ENCODE data around the gene DMWD. TPM values are rescaled to one million over a fixed set of nuclear protein-coding genes. Genes with fewer than 3 reads are reported as not detected.
"Not testable (repeated sequence)": the region's sequence is repeated elsewhere in the genome, so short reads cannot be mapped to it uniquely, and the experiment has no call there.

The DMWD gene
- total RNA-seq, 1 donor from 2014 or later = 41.0 TPM

DNA sequence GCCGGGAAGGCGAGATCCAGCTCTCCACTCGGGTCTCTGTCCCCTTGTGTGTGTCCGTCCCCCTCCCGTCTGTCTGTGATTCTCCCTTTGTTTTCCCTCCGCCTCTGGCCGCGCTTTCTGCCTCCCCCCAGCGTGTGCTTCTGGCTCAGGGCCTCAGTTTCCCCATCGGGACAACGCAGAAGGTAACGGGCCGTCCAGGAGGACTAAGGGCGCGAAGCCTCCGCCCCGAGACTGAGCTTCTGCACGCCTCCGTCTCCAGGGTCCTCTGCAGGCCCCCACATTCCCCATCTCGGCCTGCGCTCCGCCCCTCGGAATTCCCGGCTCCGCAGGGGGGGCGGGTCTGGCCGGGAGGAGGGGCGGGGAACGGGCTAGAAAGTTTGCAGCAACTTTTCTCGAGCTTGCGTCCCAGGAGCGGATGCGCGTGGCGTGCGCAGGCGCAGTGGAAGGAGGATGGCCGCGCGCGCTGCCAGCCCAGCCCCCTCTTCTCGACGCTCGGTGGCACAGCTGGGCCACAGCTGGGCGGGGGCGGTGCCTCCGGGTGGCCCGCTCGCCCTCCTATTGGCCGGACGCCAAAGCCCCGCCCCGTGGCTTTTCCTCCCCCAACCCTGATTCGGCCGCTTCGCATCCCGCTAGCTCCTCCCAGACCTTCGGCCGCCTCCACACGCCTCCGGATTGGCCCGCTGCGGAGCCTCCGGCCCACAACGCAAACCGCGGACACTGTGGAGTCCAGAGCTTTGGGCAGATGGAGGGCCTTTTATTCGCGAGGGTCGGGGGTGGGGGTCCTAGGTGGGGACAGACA is 23.5 kb downstream of the DMWD start, which contains the start of gene SIX5:
TSS of gene SIX5 (minus strand) at position 269 of the 799 bp plus-strand sequence. CDS start 408 bp downstream, outside the sequence.
- DNase-seq = peak; percentile 91

DNA sequence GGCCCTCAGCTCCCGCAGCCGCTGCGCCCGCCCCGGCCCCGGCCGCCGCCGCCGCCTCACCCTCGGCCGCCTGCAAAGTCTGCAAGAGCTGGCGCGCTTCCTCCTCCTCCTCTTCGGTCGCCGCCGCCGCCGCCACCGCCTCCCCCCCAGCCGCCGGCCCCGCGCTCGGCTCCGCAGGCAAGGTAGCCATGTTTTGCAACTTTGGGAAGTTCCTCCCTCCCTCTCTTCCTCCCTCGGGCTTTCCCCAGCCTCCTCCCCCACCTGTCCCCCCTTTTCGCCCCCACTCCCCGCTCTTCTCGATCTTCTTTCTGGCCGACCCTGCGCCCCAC is 24.0 kb downstream of the DMWD start:
- no peak for DNase-seq

DNA sequence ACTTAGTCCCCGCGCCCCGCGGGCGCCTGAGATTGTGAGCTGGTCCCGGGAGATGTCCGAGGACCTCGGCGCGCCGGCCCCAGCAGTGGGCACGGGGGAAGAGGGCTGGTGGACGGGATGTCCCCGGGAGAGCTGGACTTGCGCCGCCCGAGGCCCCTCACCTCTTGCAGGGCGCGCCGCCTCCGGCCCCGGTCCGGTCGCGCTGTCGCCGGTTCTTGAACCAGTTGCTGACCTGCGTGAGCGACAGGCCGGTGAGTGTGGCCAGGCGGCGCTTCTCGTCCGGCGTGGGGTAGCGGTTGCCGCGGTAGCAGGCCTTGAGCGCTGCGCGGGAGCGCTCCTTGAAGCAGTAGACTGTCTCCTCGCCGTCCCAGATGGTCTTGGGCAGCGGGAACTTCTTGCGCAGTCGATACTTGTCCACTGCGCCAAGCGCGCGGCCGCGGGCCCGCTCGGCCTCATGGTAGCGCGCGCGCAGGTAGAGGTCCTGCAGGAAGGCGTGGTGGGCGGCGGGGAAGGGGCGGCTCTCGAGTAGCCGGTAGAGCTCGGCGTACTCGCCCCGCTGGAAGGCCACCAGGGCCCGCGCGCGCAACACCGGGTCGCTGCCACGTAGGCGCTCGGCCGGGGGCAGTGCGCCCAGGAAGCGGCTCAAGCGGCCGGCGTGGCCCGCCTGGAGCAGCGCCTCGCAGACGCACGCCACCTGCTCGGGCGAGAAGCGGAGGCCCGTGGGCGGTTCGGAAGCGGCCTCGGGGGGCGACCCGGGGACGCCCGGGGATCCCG is 24.6 kb downstream of the DMWD start:
- no peak for DNase-seq

DNA sequence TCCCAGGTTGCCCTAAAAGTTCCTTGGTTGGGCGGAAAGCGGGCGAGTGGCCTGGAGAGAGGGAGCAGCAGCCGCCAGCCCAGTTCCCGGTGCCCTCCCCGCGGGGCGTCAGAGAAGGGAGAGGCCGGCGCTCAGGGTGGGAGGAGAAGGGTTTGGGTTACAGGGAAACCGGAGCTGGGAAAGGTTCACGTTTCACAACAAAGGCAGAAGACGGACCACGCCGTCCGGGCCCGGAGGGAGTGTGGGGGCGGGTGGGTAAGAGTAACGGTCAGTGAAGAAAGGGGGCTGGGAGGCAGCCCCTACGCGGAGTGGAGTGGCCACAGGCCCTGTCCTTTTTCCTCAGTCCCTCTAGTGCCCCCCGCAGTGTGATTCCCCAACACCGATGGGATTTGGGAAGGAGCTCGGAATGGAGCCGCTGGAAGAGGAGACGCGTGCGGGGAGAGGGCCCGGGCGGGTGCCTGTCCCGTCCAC is 25.2 kb downstream of the DMWD start:
- no peak for DNase-seq

DNA sequence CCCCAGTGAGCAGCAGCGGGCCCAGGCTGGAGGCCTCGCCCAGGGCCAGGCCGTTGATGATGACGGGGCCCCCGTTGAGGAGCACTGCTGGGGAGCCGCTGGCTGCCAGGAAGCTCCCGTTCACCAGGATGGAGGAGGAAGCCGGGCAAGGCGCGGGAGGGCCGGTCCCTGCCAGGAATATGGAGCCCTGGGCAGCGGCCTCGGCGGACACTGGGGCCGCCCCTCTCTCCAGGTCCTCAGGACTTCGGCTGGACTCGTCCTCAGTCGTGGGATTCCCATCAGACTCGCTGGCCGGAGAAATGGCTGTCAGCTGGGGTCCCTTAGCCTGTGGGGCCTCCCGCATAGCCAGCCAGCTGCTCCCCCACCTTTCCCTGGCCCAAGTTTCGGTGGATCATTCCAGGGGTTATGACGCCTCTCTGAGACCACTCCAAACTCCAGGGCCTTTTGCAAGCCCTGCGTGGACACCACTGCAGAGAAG is 25.7 kb downstream of the DMWD start:
- DNase-seq = no peak

DNA sequence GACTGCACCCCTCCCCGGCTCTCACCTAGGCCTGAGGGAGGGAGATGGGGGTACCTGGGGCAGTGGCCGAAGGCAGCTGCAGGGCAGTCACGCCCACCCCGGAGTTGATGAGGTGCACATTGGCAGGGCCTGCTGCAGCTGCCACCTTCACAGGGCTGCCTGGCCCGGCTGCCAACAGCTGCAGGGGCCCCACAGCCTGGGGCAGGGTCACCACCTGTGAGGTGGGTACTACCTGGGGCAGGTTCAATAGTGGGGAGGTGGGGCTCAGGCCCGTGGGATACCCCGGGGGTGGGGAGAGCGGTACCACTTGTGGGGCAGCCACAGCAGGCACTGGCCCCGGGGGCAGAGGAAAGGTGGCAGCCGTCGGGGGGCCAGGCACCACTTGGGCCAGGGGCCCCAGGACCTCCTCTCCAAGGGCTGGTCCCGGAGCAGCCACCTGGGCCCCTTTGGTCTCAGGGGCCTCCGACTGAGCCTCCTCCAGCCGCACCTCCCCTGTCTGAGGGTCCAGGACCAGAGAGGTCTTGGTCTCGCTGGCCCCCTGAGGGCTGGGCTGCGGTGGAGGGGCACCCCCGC is 26.3 kb downstream of the DMWD start:
- no peak for DNase-seq

DNA sequence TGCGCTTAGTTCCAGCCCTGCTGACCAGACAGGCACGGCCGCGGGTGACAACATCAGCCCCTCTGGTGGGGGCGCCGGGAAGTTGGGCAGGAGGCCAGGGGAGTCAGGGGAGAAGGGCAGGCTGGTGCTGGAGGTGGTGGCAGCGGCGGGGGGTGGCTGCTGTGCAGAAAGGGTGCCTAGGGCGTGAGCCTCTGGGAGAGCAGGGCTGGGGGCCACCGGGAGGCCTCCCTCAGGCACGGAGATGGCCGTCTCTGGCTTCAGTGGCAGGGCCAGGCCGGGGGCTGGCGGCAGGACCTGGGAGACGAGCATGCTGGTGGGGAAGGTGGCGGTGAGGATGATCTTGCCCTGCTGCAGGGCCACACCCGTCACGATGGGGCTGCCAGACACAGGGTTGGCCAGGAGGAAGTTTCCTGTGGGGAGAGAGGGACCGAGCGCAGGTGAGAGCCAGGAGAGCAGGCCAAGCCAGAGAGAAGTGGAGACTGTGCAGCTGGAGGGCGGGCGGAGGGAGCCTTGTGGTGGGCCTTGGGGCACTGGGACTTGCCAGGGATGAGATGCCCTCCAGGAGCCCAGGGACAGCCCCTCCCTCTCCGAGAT is 26.8 kb downstream of the DMWD start:
- no peak for DNase-seq

DNA sequence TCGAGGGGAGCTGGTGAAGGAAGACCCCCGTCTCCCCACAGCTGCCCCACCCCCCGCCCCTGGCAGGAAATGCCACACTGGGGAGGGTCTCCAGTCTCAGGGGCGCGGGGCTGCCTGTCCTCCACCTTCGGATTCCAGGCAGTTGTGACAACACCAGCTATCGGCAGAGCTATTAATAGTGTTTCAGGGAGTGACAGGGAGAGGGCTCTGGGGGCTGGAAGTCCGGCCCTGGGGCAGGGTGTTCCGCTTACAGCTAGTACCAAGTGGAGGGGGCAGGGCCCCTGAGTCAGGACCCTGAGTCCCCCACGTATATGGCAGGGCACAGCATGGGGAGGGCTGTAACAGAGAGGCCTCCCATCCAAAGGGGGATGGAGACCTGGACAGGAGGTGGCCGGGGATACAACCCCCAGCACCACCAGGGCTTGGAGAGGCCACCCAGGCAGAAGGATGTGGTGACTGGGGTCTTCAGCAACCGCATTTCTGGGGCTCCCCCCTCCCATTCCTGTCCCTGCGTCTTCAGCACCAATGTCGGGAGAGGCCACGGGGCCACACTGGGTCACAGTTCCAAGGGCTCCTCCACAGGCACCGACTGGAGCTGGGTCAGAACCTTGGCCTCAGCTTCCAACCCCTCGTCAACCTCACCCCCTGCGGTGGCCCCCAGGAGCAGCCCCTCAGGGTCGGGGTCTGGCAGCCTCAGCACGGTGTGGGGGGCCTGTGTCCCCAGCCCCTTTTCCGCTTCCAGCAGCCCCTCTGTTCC is 27.5 kb downstream of the DMWD start:
- DNase-seq = no peak

DNA sequence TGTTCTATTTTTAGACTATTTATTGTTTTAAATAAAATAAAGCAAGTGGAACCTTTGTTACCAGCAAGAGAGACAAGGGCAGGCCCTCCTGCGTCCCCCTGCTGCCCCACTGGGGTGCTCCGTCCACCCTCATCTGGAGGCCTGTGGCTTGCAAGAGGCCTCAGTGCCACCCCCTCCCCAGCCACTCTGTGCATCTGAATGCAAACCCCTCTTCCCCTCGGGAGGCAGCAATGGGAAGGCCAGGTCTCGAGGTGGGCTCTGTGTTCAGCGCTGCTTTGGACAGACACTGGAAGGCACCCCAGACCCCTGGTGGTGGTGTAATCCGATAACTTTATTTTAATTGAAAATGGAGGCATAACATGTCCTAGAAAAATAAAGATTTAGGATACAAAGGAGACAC is 28.2 kb downstream of the DMWD start:
- no peak for DNase-seq

DNA sequence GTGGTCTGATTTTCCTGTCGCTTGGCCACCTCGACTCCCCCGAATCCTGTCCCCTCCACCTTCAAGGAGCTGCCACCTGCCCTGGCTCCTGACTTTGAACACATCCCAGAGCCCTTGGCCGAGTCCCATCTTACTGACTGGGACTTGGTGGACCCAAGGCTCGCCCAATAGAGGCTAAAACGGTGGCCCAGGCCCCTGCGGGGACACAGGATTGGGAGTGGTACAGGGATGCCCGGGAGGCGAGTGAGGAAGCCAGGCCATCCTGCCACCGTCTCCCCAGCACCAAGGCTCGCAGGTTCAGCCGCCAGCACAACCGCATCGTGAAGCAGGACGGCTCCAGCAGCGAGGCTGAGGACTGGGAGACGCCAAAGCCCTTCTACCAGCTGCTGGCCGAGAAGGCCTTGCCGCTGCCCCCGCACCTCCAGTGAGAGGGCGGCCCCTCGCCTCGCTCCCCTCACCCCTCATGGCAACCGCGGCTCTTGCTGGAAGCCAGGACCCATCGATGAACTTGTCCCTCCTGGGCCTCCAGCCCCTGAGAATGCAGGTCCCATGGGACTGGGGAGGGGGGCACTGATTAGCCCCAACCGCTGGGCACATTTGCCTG is 28.9 kb downstream of the DMWD start:
- DNase-seq = no peak

DNA sequence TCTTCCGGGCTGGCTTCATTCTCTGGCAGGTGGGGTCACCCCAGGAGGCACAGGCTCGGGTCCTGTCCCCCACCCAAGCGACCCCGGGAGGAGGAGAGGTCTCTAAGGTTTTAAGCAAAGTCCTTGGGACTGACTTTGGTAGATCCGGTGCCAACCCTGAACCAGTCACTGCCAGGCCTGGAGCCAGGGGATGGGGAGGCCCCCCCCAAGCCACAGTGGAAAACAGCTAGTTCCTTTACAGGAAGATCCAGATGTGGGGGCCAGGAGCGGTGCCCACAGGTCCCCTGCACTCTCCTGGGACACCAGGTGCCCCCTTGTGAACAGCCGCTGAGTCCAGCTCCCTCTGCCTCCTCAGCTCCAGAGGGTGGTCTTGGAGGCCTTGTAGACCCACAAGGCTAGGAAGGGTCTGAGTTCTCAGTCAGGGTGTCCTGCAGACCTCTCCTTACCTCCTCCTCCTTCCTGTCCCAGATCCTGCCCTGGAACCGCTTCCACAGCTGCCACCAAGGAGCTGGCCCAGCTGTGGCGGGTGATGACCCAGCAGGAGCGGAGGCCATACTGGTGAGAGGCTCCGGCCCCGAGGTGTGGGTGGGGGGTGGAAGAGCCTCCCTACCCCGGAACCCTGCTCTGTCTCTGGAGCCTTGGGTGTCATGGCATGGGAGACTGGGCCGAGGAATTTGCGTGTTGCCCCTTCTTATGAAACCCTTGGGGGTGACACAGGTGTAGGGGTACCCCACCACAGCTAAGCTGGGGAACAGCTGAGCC is 29.6 kb downstream of the DMWD start:
- DNase-seq = no peak

DNA sequence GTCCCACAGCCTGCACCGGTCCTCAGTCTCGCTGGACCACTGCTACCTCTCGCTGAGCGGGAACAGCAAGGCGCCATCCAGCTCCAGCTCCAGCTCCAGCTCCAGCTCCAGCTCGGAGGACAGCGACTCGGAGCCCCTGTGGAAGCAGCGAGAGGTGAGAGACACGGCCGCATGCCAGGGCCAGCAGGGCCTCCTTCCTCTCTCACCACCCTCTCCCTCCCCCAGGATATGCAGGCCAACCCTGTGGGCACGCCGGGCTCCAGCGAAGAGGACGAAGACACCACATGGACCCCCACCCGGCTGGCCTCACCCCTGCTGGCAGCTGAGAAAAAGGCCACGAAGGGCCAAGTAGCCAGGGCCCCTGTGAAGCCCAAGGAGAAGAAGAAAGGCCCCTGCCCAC is 30.9 kb downstream of the DMWD start:
- no peak for DNase-seq

DNA sequence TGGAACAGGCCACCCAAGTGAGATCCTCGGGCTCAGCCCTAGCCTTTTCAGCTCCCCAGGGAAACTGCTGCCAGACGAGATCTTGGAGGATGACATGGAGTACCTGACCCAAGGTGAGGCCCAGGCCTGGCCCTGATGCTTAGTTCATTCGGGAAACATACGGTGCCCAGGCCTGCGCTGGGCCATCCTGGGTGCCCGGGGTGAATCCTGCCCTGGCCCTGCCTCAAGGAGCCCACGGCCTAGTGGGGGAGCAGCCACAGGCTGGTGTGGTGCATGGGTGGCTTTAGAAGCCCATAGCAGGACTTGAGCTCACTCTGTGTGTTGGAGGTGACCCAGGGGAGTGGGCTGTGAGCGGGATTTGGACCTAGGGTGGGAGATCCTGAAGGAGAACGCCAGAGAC is 33.7 kb downstream of the DMWD start:
- DNase-seq = no peak

DNA sequence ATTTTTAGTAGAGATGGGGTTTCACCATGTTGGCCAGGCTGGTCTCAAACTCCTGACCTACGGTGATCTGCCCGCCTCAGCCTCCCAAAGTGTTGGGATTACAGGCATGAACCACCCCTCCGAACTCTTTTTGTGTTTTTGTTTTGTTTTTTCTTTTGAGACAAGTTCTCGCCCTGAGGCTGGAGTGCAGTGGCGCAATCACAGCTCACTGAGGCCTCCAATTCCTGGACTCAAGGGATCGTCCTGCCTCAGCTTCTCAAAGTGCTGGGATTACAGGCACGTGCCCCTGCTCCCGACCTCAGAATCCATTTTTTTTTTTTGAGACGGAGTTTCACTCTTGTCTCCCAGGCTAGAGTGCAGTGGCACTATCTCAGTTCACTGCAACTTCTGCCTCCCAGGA is 35.0 kb downstream of the DMWD start:
- no peak for DNase-seq

DNA sequence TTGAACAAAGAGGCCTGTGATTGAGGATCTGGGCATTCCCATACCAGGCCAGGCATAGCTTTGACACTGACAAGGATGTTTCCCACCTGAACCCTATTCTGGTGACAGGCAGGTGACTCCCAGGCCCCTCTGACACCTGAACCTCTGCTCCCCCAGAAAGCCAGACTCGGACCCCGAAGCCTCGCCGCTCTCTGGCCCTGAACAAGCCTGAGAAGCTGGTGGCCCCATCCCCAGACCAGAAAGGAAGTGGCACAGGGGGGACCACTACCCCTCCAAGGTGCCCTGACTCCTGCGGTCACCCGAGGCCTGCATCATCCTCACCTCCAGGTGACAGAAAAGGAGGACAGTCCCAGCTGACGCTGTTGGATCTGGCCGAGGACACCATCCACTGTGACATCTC is 38.3 kb downstream of the DMWD start:
- DNase-seq = no peak

DNA sequence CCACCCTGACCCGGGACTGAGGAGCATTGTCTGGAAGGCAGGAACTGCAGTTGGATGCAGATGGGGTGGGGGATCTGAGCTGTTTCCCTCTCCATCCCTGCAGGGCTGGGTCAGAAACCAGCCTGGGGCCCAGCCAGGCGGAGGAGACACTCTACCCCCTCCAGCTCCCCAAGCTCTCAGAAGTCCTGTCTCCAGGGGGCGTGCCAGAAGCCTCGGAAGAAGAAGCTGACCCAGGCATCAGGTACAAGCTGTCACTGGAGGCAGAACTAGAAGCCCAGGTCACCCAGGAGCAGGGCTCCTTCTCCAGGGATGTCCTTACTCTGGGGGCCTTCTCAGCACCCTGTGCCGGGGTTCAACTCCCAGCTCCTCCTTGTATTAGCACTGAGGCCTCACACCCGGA is 39.1 kb downstream of the DMWD start:
- no peak for DNase-seq

DNA sequence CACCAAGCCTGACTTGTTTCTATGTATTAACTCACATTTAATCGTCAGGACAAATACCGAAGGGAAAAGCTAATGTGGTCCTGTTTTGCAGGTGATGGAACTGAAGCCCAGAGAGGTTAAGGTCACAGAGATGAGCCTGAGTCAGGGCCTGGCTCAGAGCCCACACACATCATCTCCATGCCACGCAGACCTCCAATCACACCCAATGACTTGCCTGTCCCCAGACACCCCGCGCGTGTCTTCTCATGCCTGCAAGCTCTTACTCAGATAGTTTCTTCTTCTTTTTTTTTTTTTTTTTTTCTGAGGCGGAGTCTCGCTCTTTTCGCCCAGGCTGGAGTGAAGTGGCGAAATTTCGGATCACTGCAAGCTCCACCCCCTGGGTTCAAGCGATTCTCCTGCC is 40.0 kb downstream of the DMWD start:
- DNase-seq = no peak

DNA sequence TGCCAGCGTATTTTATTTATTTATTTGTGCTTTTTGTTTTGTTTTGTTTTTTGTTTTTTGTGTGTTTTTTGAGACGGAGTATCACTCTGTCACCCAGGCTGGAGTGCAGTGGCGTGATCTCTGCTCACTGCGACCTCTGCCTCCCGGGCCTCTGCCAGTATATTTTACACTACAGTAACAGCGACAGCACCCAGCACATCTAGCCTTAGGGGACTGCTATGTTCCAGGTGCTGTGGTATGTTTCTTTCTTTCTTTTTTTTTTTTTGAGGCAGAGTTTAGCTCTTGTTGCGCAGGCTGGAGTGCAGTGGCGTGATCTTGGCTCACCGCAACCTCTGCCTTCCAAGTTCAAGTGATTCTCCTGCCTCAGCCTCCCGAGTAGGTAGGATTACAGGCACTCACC is 41.2 kb downstream of the DMWD start:
- DNase-seq = not testable (repeated sequence)

DNA sequence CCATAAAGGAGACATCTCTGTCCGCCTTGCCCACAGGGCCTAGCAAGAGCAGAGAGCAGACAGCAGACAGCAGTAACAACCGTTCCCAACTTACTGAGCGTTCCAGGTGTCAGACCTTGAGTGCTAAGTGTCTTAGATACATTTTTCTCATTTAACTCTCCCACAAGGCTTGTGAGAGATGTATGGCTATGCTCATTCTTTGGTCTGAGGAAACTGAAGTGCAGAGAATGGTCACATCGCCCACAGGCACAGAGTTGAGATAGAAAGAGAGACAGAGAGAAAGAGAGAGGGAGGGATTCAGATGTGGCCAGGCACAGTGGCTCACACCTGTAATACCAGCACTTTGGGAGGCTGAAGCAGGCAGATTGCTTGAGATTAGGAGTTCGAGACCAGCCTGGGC is 45.1 kb downstream of the DMWD start:
- no peak for DNase-seq

DNA sequence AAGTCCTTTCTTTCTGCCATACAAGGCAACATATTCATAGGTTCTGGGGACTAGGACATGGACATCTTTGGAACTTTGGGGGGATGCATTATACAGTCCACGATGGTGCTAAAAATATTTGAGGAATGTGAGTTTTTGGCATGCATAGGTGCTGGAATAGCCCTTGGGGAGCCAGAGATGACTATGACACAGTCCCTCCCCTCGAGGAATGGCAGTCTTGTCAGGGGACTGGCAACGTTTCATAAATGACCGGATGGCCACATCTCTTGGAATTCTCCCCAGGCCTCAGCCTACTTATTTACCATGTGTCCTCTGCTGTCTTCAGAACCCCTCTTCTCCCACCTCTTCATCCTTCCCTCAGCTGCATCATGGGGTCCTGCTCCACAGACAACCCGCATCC is 45.8 kb downstream of the DMWD start:
- no peak for DNase-seq

DNA sequence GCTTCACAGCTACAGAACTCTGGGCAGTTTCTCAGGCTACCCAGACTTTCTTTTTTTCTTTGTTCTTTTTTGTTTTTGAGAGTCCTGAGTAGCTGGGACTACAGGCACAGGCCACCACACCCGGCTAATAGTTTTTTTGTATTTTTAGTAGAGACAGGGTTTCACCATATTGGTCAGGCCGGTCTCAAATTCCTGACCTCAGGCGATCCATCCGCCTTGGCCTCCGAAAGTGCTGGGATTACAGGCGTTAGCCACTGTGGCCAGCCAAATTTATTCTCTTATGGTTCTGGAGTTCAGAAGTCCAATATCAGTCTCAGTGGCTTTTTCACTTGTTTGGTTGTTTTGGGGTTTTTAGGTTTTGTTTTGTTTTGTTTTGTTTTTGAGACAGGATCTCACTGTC is 47.0 kb downstream of the DMWD start:
- DNase-seq = no peak
